Measurements from ENCODE around the gene ILDR2. TPM values are rescaled to one million over a fixed set of nuclear protein-coding genes. Genes with fewer than 3 reads are reported as not detected.
A peak's percentile ranks its signal among the peaks of the same experiment; 100 is the strongest.

The ILDR2 gene
- total RNA-seq, 1 donor from 2014 or later = 1.3 TPM

GRCh38 chr1:166927701-166928100, 47.6 kb downstream of the ILDR2 start:
- Histone ChIP-seq H3K4me3 (ENCODE audit: low read depth, low read length) (no peak overlapping the region), H3K27me3 (ENCODE audit: control insufficient read depth, insufficient read depth, low read length) (no peaks in the 10 kb centered on the region), H3K36me3 (ENCODE audit: control insufficient read depth, insufficient read depth, low read length) (no peaks in the 10 kb centered on the region)
- DNase-seq (ENCODE audit: low read depth) = no peak
- TF ChIP-seq, protein P1, sequence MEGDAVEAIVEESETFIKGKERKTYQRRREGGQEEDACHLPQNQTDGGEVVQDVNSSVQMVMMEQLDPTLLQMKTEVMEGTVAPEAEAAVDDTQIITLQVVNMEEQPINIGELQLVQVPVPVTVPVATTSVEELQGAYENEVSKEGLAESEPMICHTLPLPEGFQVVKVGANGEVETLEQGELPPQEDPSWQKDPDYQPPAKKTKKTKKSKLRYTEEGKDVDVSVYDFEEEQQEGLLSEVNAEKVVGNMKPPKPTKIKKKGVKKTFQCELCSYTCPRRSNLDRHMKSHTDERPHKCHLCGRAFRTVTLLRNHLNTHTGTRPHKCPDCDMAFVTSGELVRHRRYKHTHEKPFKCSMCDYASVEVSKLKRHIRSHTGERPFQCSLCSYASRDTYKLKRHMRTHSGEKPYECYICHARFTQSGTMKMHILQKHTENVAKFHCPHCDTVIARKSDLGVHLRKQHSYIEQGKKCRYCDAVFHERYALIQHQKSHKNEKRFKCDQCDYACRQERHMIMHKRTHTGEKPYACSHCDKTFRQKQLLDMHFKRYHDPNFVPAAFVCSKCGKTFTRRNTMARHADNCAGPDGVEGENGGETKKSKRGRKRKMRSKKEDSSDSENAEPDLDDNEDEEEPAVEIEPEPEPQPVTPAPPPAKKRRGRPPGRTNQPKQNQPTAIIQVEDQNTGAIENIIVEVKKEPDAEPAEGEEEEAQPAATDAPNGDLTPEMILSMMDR (IDR thresholded peaks at IDR 0.05; ENCODE audit: insufficient read depth, low read length, poor library complexity, severe bottlenecking) = no peak

DNA sequence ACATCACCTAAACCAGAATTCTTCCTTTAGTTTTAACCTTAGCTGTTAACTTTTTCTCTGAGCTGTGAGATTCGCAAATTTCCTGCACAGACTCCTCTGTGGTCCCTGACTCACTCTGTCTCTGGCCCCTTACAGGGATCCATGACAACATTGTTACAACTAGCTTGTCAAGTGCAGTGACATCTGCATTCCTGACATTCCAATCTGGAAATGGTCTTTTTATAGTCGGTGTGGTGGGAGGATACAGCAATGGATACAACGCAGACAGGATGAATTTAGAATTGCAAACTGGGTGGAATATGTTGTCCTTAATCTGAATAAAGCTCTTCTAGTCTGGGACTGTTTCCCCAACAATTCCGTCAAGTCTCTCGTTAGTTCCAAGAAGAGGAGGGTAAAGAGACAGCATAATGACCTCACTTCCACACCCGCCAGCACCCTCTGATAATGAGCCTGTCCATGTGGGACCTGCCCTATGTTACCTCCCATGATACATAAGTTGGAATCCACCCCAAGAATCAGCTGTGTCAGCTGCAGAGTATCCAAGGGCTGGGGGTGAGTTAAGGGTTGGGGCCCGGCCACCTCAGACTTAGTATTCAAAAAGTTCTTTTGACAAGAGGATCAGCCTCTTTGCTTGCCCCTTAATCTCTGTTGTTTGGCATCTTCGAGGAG, 49.4 kb downstream of the ILDR2 start:
- TF ChIP-seq, protein P1 (IDR thresholded peaks at IDR 0.05; ENCODE audit: insufficient read depth, low read length, poor library complexity, severe bottlenecking) = no peak
- H3K4me3 ChIP-seq (ENCODE audit: low read depth, low read length) = no peak overlapping the region
- DNase-seq (ENCODE audit: low read depth) = peak; percentile 88
- H3K27me3 ChIP-seq (ENCODE audit: control insufficient read depth, insufficient read depth, low read length) = peaks cover 7% of the 10 kb centered on the region
- H3K36me3 ChIP-seq (ENCODE audit: control insufficient read depth, insufficient read depth, low read length) = no peaks in the 10 kb centered on the region

GRCh38 chr1:166924823-166925541, 50.4 kb downstream of the ILDR2 start:
- DNase-seq (ENCODE audit: low read depth) = no peak
- no peaks in the 10 kb centered on the region for H3K36me3 ChIP-seq (ENCODE audit: control insufficient read depth, insufficient read depth, low read length)
- TF ChIP-seq, protein P1 (IDR thresholded peaks at IDR 0.05; ENCODE audit: insufficient read depth, low read length, poor library complexity, severe bottlenecking) = no peak
- peaks cover 13% of the 10 kb centered on the region for H3K27me3 ChIP-seq (ENCODE audit: control insufficient read depth, insufficient read depth, low read length)
- H3K4me3 ChIP-seq (ENCODE audit: low read depth, low read length) = no peak overlapping the region

GRCh38 chr1:166920561-166921475, 54.5 kb downstream of the ILDR2 start:
- no peak for DNase-seq (ENCODE audit: low read depth)
- peak overlapping the region; percentile 41 for H3K4me3 ChIP-seq (ENCODE audit: low read depth, low read length)
- TF ChIP-seq, protein P1 (IDR thresholded peaks at IDR 0.05; ENCODE audit: insufficient read depth, low read length, poor library complexity, severe bottlenecking) = no peak
- peaks cover 14% of the 10 kb centered on the region for H3K27me3 ChIP-seq (ENCODE audit: control insufficient read depth, insufficient read depth, low read length)
- no peaks in the 10 kb centered on the region for H3K36me3 ChIP-seq (ENCODE audit: control insufficient read depth, insufficient read depth, low read length)

DNA sequence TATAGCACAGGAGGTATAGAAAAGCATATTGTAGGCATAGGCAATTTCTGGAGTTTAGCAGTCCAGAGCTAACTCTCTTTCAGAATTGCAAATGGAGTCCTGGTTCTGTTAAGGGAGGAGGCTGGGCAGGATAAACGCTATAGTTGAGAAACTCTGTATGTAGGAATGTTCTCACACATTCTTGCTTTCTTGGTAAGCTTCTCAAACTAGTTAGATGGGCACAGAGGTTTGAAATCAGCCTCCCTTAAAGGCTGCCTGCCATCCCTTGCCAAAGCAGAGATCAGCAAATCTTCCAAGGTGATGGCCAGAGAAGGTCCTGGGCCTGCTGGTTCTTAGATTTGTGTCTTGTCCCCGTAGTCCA, 56.4 kb downstream of the ILDR2 start:
- no peaks in the 10 kb centered on the region for H3K36me3 ChIP-seq (ENCODE audit: control insufficient read depth, insufficient read depth, low read length)
- DNase-seq (ENCODE audit: low read depth) = no peak
- peaks cover 14% of the 10 kb centered on the region for H3K27me3 ChIP-seq (ENCODE audit: control insufficient read depth, insufficient read depth, low read length)
- no peak overlapping the region for H3K4me3 ChIP-seq (ENCODE audit: low read depth, low read length)
- TF ChIP-seq, protein P1 (IDR thresholded peaks at IDR 0.05; ENCODE audit: insufficient read depth, low read length, poor library complexity, severe bottlenecking) = no peak

All from kidney epithelial cell (primary cell).